Amniotic stem cell (primary cell): ENCODE data around the gene IPO9.

Experiments used
- DNase-seq: peaks from one replicate; lab custom pipeline; 2025; lab: John Stamatoyannopoulos, UW

Gene IPO9

GRCh38 chr1:201828820-201829774, at the start of gene IPO9:
IPO9 (plus strand) TSS chr1:201829157; CDS start chr1:201829210, 53 bp downstream.
- peak; percentile 90 for DNase-seq

GRCh38 chr1:201779351-201779880, 49.5 kb upstream of the IPO9 start:
- DNase-seq, result no peak

GRCh38 chr1:201780952-201781351, 48.0 kb upstream of the IPO9 start:
- DNase-seq, result no peak

- DNase-seq, result no peak
Observed at GRCh38 chr1:201781437-201781836, 47.5 kb upstream of the IPO9 start.

GRCh38 chr1:201782353-201782752, 46.6 kb upstream of the IPO9 start:
- DNase-seq, result no peak

GRCh38 chr1:201783058-201783457, 45.9 kb upstream of the IPO9 start:
- no peak for DNase-seq

GRCh38 chr1:201783572-201783971, 45.4 kb upstream of the IPO9 start:
- no peak for DNase-seq

GRCh38 chr1:201785291-201785690, 43.7 kb upstream of the IPO9 start:
- DNase-seq, result no peak

GRCh38 chr1:201786824-201787223, 42.1 kb upstream of the IPO9 start:
- no peak for DNase-seq

- DNase-seq, result no peak
Observed at GRCh38 chr1:201788296-201788695, 40.7 kb upstream of the IPO9 start.

- no peak for DNase-seq
Observed at GRCh38 chr1:201789245-201789644, 39.7 kb upstream of the IPO9 start.

- no peak for DNase-seq
Observed at GRCh38 chr1:201790261-201790660, 38.7 kb upstream of the IPO9 start.

GRCh38 chr1:201791051-201791778, 37.7 kb upstream of the IPO9 start:
- no peak for DNase-seq

- DNase-seq, result no peak
Observed at GRCh38 chr1:201791779-201792173, 37.2 kb upstream of the IPO9 start.

- peak; percentile 82 for DNase-seq
Observed at GRCh38 chr1:201792534-201793305, 36.2 kb upstream of the IPO9 start.

GRCh38 chr1:201793306-201793925, 35.5 kb upstream of the IPO9 start:
- DNase-seq, result no peak

- DNase-seq, result no peak
Observed at GRCh38 chr1:201795066-201795465, 33.9 kb upstream of the IPO9 start.

GRCh38 chr1:201800246-201800645, 28.7 kb upstream of the IPO9 start:
- DNase-seq, result no peak

- DNase-seq, result no peak
Observed at GRCh38 chr1:201806801-201807200, 22.2 kb upstream of the IPO9 start.

- no peak for DNase-seq
Observed at GRCh38 chr1:201807958-201808632, 20.9 kb upstream of the IPO9 start.

GRCh38 chr1:201808633-201808990, 20.3 kb upstream of the IPO9 start:
- DNase-seq, result no peak
